ENCODE results near the gene CCNY.

DNA sequence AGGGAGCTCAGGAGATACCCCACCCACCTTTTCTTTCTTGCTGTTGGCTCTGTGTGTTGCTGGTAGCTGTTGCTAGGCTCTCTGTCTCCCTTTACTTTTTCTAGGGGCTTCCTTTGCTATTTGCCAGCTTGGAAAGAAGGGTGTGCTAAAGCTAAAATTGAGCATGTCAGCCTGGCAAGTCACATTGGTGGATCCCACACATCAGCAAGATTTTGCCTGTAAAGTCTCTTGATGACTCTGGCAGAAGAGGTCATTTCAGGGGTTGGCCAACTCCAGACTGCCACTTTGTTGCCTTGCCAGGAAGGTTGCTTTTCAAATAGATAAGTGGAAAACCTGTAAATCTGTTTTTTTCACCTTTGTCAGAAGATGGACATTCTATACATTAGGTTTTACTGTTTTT is 9.9 kb downstream of the CCNY start:
- TF ChIP-seq, protein P1, sequence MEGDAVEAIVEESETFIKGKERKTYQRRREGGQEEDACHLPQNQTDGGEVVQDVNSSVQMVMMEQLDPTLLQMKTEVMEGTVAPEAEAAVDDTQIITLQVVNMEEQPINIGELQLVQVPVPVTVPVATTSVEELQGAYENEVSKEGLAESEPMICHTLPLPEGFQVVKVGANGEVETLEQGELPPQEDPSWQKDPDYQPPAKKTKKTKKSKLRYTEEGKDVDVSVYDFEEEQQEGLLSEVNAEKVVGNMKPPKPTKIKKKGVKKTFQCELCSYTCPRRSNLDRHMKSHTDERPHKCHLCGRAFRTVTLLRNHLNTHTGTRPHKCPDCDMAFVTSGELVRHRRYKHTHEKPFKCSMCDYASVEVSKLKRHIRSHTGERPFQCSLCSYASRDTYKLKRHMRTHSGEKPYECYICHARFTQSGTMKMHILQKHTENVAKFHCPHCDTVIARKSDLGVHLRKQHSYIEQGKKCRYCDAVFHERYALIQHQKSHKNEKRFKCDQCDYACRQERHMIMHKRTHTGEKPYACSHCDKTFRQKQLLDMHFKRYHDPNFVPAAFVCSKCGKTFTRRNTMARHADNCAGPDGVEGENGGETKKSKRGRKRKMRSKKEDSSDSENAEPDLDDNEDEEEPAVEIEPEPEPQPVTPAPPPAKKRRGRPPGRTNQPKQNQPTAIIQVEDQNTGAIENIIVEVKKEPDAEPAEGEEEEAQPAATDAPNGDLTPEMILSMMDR (IDR thresholded peaks at IDR 0.05; ENCODE audit: low read depth, low read length) = no peak
- no peak for TF ChIP-seq EZH2phosphoT487 (IDR thresholded peaks at IDR 0.05; ENCODE audit: low read depth)

Measured in OCI-LY3 (cell line).